NCI-H2029 (cell line): ENCODE results near the gene ETV3.

Experiments used
- DNase-seq: peaks from one replicate; lab custom pipeline; 2025; lab: John Stamatoyannopoulos, UW

The ETV3 gene

DNA sequence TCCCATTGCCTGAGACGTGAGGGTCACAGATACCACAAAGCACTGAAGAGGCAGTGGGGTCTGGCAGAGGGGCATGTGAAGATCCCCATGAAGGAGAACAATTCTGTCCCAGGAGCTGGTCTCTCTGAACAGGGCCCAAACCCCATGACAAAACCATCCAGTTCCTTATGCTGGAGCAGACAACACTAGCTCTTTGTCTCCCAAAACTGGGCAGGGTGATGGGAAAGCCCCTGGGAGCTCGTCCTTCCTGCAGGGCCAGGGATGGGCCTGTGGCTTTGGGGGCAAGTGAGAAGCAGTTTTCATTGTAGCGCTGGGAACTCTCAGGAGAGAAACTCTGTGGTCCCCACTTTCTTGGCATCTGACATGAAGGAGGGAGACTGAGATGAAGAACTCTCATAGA lies 47.4 kb downstream of the ETV3 start:
- no peak for DNase-seq

DNA sequence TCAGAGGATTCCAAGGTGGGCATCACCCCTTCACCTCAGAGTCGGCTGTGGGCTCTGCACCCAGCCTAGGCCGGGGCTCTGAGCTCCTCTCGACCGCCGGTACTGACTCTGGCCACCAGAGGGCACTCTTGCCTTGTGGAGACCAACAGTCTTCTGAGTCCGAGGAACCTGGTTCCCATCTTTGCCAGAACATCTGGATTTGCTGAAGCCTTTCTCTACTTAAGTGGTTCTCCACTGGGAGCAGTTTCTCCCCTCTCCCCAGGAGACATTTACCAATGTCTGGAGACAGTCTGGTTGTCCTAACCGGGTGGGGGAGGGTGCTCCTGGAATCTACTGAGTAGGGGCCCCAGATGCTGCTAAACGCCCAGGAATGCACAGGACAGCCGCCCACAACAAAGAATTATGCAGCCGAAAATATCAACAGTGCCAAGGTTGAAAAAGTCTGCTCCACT lies 48.0 kb downstream of the ETV3 start:
- DNase-seq, result peak; percentile 70

DNA sequence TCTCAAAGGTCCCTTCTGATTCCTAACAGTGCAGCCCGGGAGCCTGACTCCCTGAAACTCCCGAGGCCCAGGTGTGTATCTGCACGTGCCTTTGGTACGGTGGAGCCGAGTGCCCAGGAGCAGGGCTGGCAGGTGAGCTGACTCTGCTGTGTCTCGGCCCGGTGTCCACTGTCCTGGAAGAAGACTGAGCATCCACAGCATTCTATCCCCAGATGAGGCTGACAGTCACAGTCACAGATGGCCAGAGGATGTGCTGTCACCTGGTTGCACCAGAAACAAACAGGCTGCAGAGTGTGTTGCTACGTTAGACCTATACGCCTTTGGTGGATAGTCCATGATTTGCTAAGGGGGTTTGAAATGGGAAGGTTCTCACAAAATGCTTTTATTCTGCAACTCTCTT lies 48.4 kb downstream of the ETV3 start:
- DNase-seq, result no peak

- no peak for DNase-seq
These were observed 49.6 kb downstream of the ETV3 start for GRCh38 chr1:157088607-157089006.

- DNase-seq, result no peak
These were observed 51.2 kb downstream of the ETV3 start for GRCh38 chr1:157087030-157087429.

DNA sequence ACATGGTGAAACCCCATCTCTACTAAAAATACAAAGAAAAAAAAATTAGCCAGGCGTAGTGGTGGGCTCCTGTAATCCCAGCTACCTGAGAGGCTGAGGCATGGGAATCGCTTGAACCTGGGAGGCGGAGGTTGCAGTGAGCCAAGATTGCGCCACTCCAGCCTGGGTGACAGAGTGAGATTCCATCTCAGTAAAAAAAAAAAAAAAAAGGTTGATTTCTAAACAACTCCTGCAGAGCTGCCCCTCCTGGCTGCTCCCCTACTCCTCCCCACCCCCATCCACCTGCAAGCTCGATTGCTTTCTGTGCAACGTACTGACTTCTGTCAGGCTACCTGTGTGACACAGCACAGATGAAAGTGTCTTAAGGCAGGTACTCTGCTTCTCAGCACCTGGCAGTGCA lies 51.9 kb downstream of the ETV3 start:
- no peak for DNase-seq

- DNase-seq, result no peak
These were observed 52.8 kb downstream of the ETV3 start for GRCh38 chr1:157085421-157085820.

DNA sequence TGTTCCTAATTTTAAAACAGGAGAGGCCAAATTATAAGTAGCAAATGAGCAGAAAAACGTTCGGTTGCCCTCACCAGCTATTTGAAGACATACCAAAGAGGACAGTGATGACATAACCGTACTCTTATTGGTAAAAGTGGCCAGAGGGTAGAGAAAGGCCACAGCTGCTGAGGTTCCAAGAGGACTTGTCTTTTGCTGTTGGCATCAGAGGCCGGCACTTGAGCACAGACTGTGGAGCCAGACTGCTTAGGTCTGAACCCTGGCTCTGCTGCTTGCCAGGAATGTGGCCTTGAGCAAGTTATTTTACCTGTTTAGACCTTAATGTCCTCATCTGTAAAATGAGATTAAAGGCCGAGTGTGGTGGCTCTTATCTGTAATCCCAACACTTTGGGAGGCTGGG lies 53.5 kb downstream of the ETV3 start:
- no peak for DNase-seq

DNA sequence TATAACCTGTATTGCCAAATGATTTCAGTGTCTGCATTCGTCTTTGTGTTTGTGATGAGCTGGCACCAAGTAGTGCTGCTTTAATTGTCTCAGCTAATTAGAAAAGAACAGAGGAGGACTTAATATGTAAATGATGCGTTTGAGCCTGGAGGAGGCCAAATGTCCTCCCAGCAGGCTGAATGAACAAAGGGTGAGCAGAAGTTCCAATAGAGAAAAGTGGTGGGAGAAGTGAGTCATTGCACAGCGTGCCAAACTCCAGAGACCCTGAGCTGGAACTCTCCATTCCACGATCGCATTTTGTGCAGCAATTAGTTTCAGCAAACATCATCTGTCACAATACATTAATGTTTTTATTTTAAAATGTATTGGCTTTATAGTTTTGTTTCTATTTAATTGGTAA lies 56.5 kb downstream of the ETV3 start:
- no peak for DNase-seq

DNA sequence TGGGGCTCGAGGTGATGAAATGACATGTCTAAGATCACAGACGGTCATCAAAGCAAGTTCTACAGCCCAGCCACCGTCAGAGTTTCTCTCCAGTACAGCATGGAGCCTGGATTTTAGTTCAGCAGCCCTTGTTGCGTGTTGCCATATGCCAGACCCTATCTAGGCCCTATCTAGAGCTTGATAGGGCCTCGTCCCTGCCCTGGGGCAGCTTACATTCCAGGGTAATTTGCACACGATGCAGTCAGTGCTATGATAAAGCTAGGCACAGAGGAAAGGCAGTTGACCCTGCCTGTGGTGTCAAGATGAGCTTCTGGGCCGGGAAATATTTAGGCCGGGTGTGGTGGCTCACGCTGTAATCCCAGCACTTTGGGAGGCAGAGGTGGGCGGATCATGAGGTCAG lies 57.5 kb downstream of the ETV3 start:
- no peak for DNase-seq

DNA sequence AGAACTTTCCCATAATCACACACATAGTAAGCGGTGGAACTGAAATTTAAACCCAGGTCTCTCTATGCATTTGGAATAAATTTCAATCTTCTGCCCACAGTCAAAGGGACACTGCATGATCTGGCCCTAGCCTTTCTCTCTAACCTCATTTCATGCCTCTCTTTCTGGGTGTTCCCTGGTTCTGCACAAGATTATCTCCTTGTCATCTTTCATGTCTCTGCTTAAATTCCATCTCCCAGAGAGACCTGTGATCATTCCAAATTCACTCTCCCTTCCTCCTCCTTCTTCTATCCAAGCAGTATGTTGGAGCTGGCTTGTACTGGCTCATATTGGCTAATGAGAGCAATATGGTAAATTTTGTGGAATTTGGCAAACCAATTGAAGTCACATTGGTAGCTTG lies 60.8 kb downstream of the ETV3 start:
- no peak for DNase-seq

DNA sequence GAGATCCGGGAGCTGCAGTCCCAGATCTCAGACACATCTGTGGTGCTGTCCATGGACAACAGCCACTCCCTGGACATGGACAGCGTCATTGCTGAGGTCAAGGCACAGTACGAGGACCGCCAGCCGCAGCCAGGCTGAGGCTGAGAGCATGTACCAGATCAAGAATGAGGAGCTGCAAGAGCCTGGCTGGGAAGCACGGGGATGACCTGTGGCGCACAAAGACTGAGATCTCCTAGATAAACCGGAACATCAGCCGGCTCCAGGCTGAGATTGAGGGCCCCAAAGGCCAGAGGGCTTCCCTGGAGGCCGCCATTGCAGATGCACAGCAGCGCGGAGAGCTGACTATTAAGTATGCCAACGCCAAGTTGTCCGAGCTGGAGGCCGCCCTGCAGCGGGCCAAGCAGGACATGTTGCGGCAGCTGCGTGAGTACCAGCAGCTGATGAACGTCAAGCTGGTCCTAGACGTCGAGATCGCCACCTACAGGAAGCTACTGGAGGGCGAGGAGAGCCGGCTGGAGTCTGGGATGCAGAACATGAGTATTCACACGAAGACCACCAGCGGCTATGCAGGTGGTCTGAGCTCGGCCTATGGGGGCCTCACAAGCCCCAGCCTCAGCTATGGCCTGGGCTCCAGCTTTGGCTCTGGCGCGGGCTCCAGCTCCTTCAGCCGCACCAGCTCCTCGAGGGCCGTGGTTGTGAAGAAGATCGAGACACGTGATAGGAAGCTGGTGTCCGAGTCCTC lies 64.1 kb downstream of the ETV3 start:
- DNase-seq, result peak; percentile 16
